HG03565 (cell line): ENCODE results near the gene METTL23.
"Not testable (repeated sequence)": the region's sequence is repeated elsewhere in the genome, so short reads cannot be mapped to it uniquely, and the experiment has no call there.

Experiments used
- ATAC-seq: cut with Tn5 transposase; IDR thresholded peaks from one replicate; pipeline ENCODE4 v1.9.1; 2021; ENCODE audit warnings: mild to moderate bottlenecking, moderate library complexity; ENCODE audit not compliant: unreplicated experiment

The METTL23 gene

GRCh38 chr17:76713765-76714164 lies 12.9 kb upstream of the METTL23 start:
- ATAC-seq = no peak

- no peak for ATAC-seq
Observed at GRCh38 chr17:76714336-76714735, 12.3 kb upstream of the METTL23 start.

- ATAC-seq = no peak
Observed at GRCh38 chr17:76714822-76715495, 11.7 kb upstream of the METTL23 start.

GRCh38 chr17:76715496-76715830 lies 11.2 kb upstream of the METTL23 start:
- ATAC-seq = no peak

- no peak for ATAC-seq
Observed at GRCh38 chr17:76716146-76716838, 10.3 kb upstream of the METTL23 start.

- no peak for ATAC-seq
Observed at GRCh38 chr17:76716839-76717215, 9.8 kb upstream of the METTL23 start.

GRCh38 chr17:76718516-76718915 lies 8.1 kb upstream of the METTL23 start:
- no peak for ATAC-seq

- no peak for ATAC-seq
Observed at GRCh38 chr17:76720211-76720610, 6.4 kb upstream of the METTL23 start.

GRCh38 chr17:76720941-76721340 lies 5.7 kb upstream of the METTL23 start:
- ATAC-seq = no peak

GRCh38 chr17:76721463-76721862 lies 5.2 kb upstream of the METTL23 start:
- ATAC-seq = no peak

- no peak for ATAC-seq
Observed at GRCh38 chr17:76722279-76722678, 4.4 kb upstream of the METTL23 start.

GRCh38 chr17:76722977-76723376 lies 3.7 kb upstream of the METTL23 start:
- not testable (repeated sequence) for ATAC-seq

GRCh38 chr17:76723812-76724211 lies 2.8 kb upstream of the METTL23 start:
- ATAC-seq = no peak

- ATAC-seq = no peak
Observed at GRCh38 chr17:76725580-76726230, 934 bp upstream of the METTL23 start.

GRCh38 chr17:76726231-76726775 lies 336 bp upstream of the METTL23 start, which contains the start of gene JMJD6:
JMJD6 (minus strand) TSS chr17:76726606; CDS start chr17:76726475, 131 bp downstream.
- ATAC-seq = peak; percentile 43

- ATAC-seq = no peak
Observed at GRCh38 chr17:76727745-76728456, 1.3 kb downstream of the METTL23 start.

GRCh38 chr17:76731800-76732733 lies 5.4 kb downstream of the METTL23 start:
- not testable (repeated sequence) for ATAC-seq

- no peak for ATAC-seq
Observed at GRCh38 chr17:76732734-76733617, 6.3 kb downstream of the METTL23 start.

- ATAC-seq = no peak
Observed at GRCh38 chr17:76733618-76733957, 6.9 kb downstream of the METTL23 start.
